IPS-20b (cell line): ENCODE measurements around the gene RTN4R.
A peak's percentile ranks its signal among the peaks of the same experiment; 100 is the strongest.
"Not testable (repeated sequence)": the region's sequence is repeated elsewhere in the genome, so short reads cannot be mapped to it uniquely, and the experiment has no call there.

ENCODE experiments used
- H3K27ac ChIP-seq: one replicate; pipeline ENCODE4 v1.5.1; 2013; ENCODE audit warnings: low read length
- H3K27me3 ChIP-seq: 2 replicates; pipeline ENCODE4 v1.6.1; 2013; ENCODE audit warnings: mild to moderate bottlenecking, low read length, inconsistent platforms; ENCODE audit not compliant: insufficient read depth
- H3K36me3 ChIP-seq: 2 replicates; pipeline ENCODE4 v1.6.1; 2013; ENCODE audit warnings: low read depth, mild to moderate bottlenecking, inconsistent platforms, low read length, moderate library complexity; ENCODE audit not compliant: insufficient read depth
- H3K4me1 ChIP-seq: 2 replicates; pipeline ENCODE4 v1.6.1; 2013; ENCODE audit warnings: mild to moderate bottlenecking, control low read depth, inconsistent platforms, low read length, moderate library complexity; ENCODE audit not compliant: insufficient read depth
- H3K4me3 ChIP-seq: 2 replicates; pipeline ENCODE4 v1.5.1; 2013; ENCODE audit warnings: mild to moderate bottlenecking, low read length, inconsistent platforms
- H3K9ac ChIP-seq: 2 replicates; pipeline ENCODE4 v1.6.1; 2013; ENCODE audit warnings: low read depth, mild to moderate bottlenecking, inconsistent platforms, low read length, moderate library complexity
- H3K9me3 ChIP-seq: 2 replicates; pipeline ENCODE4 v1.6.1; 2013; ENCODE audit warnings: mild to moderate bottlenecking, low read depth, low read length, inconsistent platforms; ENCODE audit not compliant: insufficient read depth

The RTN4R gene

DNA sequence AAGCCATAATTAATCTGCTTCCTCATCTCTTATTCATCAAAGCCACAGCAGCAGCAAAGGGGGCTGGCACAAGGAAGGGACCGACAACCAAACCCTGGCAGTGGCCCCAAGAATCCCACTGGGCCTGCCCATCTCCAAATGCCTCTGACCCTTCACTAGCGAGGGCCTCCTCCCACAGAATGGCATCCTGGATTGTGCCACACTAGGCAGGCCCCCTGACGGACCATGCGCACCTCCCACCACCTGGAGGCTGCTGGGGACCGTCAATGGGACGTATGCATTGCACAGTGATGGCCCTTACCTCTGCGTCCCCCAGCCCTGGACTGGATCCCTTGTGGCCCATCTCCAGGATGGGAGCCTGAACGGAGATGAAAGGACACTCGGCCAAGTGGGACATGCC lies 4.1 kb upstream of the RTN4R start:
- no peak overlapping the region for H3K9ac ChIP-seq
- H3K36me3 ChIP-seq = no peaks in the 10 kb centered on the region
- no peaks in the 10 kb centered on the region for H3K9me3 ChIP-seq
- no peak overlapping the region for H3K4me3 ChIP-seq
- no peak overlapping the region for H3K27ac ChIP-seq
- 0 out of 2 replicates have a peak, but pooled peaks cover 1% of the 10 kb centered on the region for H3K27me3 ChIP-seq
- no peaks in the 10 kb centered on the region for H3K4me1 ChIP-seq

DNA sequence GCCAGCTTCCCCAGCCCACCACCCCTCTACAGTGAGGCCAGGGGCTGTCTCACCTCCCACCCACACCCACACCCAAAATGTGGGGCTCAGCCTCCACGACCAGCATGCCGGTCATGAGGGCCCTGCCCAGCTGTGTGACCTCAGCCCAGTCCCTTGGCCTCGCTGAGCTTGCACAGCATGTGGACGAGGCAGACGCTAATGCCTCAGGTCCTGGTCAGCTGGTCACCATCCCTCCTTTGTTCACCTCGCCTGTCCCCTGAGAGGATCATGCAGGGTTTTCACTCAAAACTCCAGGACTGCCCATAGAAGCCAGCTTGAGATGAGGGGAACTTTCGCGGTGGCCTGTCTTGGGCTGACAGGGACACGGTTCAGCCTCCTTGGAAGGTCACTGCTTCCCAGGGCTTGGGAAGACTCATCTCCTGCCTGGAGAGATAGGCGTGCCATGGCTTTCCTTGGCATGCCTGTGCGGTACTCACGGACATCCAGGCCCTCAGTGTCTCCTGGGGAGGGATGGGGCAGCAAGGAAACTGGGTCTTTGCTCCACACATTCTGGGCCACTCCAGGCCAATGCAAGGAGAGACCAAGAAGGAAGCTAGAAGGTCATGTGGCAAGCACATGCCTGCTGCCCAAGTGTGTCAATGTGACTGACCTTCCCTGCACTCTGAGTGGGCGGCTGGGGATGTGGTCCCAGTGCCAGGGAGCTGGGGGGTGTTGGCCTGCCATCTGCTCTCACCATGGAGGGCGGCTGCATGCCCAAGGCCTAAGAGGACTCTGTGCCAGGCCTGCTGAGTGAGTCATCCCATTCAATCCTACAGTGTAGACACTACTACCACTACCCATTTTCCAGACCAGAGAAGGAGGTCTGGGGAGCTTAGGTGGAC lies 3.2 kb upstream of the RTN4R start:
- Histone ChIP-seq H3K9me3 (no peaks in the 10 kb centered on the region), H3K9ac (no peak overlapping the region), H3K36me3 (no peaks in the 10 kb centered on the region), H3K27me3 (0 out of 2 replicates have a peak, but pooled peaks cover 4% of the 10 kb centered on the region), H3K27ac (no peak overlapping the region), H3K4me3 (no peak overlapping the region), H3K4me1 (no peaks in the 10 kb centered on the region)

- not testable (repeated sequence) for H3K9me3 ChIP-seq, H3K27me3 ChIP-seq, H3K4me1 ChIP-seq
These were observed 2.3 kb upstream of the RTN4R start for GRCh38 chr22:20270190-20271113.

DNA sequence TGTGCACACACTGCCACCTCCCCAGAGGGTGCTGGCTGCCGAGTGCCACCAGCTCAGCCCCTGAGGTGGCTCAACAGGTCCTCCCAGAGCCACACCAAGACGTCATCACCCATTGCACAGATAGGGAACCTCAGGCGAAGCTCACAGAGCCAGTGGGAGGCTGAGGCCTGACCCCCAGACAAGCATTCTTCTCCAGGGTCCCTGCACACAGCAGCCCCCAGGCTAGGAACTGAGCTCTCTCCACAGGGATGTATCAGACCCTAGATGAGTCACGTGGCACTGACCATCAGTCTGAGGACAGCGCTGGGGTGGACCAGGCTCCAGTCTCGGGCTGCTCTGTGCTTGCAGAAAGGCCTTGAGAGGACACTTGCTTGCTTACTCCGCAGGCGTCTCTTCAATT lies 1.6 kb upstream of the RTN4R start:
- H3K9me3 ChIP-seq, H3K36me3 ChIP-seq, H3K27me3 ChIP-seq, H3K27ac ChIP-seq, H3K4me3 ChIP-seq, H3K9ac ChIP-seq, H3K4me1 ChIP-seq: not testable (repeated sequence)

More at GRCh38 chr22:20270190-20271113, 2.3 kb upstream of the RTN4R start:
- not testable (repeated sequence) for H3K4me3 ChIP-seq, H3K36me3 ChIP-seq, H3K27ac ChIP-seq, H3K9ac ChIP-seq

DNA sequence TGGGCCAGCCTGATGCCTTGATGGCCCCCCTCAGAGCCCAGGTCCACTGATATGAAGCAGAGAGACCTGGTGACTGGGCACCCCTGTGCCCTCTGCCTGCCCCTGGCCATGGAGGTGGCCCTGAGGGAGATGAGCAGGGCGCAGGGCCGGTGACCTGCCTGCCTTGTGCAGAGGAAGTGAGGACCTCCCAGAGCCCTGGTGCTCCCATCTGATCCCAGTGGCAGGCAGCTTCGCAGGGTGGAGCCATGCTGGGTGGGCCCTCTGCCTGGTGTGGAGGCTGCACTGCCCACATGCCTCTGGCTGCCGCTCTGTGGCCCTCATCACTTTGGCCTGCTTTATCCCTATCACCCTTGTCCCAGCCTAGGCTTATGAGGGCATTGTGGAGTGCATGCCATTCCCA lies 1.1 kb upstream of the RTN4R start:
- H3K36me3 ChIP-seq, H3K9ac ChIP-seq, H3K9me3 ChIP-seq, H3K4me3 ChIP-seq, H3K4me1 ChIP-seq, H3K27me3 ChIP-seq, H3K27ac ChIP-seq: not testable (repeated sequence)

- no peaks in the 10 kb centered on the region for H3K4me1 ChIP-seq
- H3K9ac ChIP-seq = no peak overlapping the region
- no peaks in the 10 kb centered on the region for H3K36me3 ChIP-seq
- peak overlapping the region; percentile 66 for H3K4me3 ChIP-seq
- no peak overlapping the region for H3K27ac ChIP-seq
- H3K27me3 ChIP-seq = 0 out of 2 replicates have a peak, but pooled peaks cover 4% of the 10 kb centered on the region
- no peaks in the 10 kb centered on the region for H3K9me3 ChIP-seq
These were observed 458 bp downstream of the RTN4R start for GRCh38 chr22:20267441-20268278.

DNA sequence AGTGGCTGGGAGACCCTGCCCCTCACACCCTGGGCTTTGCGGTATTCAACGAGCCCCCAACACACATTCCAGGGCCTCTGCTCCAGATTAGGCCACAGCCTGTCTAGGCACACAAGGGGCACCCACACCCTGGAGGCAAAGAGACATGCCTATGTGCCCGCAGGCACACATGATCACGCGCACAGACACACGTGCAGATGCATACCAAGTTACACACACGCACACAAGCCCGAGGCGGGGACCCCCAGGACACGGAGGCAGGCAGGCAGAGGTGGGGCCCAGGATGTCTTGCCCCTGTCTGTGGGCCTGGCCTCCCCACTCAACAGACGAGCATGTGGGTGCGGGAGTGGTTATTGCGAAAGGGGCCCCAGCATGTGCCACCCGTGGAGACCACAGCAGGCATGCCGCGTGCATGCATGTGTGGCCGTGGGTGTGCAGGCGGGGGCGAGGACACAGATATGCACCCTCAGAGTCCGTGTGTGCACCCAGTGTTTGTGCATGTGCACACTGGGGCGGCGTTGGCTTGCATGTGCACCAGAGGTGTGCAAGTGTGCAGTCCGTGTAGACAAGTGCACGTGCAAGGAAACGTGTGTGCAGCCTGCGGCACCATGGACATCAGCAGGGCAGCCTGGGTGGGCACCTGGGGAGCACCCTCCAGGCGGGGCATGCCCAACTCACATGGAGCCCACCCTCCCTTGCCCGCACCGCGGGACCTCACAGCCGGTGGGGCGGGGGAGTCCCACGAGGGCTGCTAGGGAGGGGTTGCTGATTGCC lies 1.3 kb downstream of the RTN4R start:
- not testable (repeated sequence) for H3K9me3 ChIP-seq, H3K36me3 ChIP-seq, H3K9ac ChIP-seq, H3K27me3 ChIP-seq, H3K27ac ChIP-seq, H3K4me1 ChIP-seq
- H3K4me3 ChIP-seq = peak overlapping the region; percentile 66

DNA sequence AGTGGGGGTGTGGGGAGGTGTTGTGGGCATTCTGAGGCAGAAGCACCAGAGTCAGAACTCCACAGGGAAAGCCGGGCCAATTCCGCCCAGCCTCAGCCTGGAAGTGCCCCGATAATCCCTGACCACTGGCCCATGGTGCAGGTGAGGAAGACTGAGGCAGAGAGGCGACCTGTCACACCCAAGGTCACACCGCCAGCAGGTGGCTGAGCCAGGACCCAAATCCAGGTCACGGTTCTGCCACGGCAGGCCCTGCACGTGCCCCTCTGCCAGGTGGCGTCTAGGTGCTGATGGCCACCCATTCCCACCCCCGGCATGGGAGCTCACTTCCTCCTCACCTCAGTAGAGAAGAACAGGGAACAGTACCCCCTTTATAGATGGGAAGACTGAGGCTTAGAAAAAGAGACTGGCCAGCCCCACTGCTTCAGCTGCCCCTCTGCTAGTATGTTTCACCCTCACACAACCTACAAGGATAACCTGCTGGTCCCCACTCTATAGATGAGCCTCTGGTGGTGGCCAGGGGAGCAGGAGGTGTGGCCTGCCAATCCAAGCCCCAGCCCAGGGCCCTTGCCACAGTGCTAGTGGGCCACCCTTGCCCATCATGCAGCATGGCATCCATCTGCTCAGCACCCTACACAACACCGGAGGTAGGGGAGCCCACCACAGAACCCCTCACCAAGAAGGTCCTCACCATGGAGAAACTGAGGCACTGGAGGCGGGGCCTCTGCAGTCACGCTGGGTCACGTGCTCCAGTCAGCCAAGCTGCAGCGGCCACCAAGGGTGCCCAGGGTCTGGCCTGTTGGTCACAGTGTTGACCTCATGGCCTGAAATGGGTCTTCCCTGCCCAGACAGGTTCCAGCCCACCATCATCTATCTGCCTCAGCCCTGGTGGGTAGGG lies 2.1 kb downstream of the RTN4R start:
- H3K27ac ChIP-seq, H3K9me3 ChIP-seq, H3K9ac ChIP-seq, H3K36me3 ChIP-seq, H3K27me3 ChIP-seq, H3K4me3 ChIP-seq, H3K4me1 ChIP-seq: not testable (repeated sequence)

GRCh38 chr22:20264614-20265452 lies 3.3 kb downstream of the RTN4R start:
- H3K9ac ChIP-seq = no peak overlapping the region
- H3K27ac ChIP-seq = no peak overlapping the region
- no peaks in the 10 kb centered on the region for H3K4me1 ChIP-seq
- no peak overlapping the region for H3K4me3 ChIP-seq
- no peaks in the 10 kb centered on the region for H3K9me3 ChIP-seq
- no peaks in the 10 kb centered on the region for H3K36me3 ChIP-seq
- 0 out of 2 replicates have a peak, but pooled peaks cover 4% of the 10 kb centered on the region for H3K27me3 ChIP-seq
